ENCODE results near the gene TUSC2. TPM values are rescaled to one million over a fixed set of nuclear protein-coding genes. Genes with fewer than 3 reads are reported as not detected.

The TUSC2 gene
- total and polyA plus RNA-seq, 2 of the 13 experiments (the other 11 are each of a cell fraction or from before 2014, with no cell fraction given): 36.7 to 39.1 TPM

GRCh38 chr3:50290161-50290641 lies 37.8 kb downstream of the TUSC2 start:
- Histone ChIP-seq H3K4me2 (ENCODE audit: low read depth, low read length) (no peak overlapping the region), H3K27ac (ENCODE audit: extremely low read length, insufficient read depth, low read length) (no peak overlapping the region), H3K4me3 (replicated peaks in 1 of 3; ENCODE audit: insufficient read depth in 1 of 3, low read depth in 2 of 3, low read length in 3 of 3) (no peak overlapping the region), H3K36me3 (replicated peaks in 1 of 2; ENCODE audit: control insufficient read depth in 1 of 2, insufficient read depth in 2 of 2, low read length in 2 of 2) (peaks cover 22 to 40% of the 10 kb centered on the region in 2 experiments), H3K4me1 (ENCODE audit: insufficient read depth, low read length) (peaks cover 28% of the 10 kb centered on the region), H3K9me3 (ENCODE audit: low read length) (no peaks in the 10 kb centered on the region), H3K79me2 (ENCODE audit: insufficient read depth, low read length) (peaks cover 15% of the 10 kb centered on the region), H2AFZ (ENCODE audit: low read length) (no peak overlapping the region), H4K20me1 (ENCODE audit: insufficient read depth, low read length) (no peaks in the 10 kb centered on the region), H3K27me3 (ENCODE audit: control insufficient read depth in 1 of 2, insufficient read depth in 2 of 2, low read length in 2 of 2) (no peaks in the 10 kb centered on the region), H3K9ac (ENCODE audit: insufficient read depth, low read depth, low read length) (no peak overlapping the region)
- WGBS (ENCODE audit: low lambda C conversion rate): 98% methylated on average over 6 of the region's 16 CpGs
- TF ChIP-seq, protein P1, sequence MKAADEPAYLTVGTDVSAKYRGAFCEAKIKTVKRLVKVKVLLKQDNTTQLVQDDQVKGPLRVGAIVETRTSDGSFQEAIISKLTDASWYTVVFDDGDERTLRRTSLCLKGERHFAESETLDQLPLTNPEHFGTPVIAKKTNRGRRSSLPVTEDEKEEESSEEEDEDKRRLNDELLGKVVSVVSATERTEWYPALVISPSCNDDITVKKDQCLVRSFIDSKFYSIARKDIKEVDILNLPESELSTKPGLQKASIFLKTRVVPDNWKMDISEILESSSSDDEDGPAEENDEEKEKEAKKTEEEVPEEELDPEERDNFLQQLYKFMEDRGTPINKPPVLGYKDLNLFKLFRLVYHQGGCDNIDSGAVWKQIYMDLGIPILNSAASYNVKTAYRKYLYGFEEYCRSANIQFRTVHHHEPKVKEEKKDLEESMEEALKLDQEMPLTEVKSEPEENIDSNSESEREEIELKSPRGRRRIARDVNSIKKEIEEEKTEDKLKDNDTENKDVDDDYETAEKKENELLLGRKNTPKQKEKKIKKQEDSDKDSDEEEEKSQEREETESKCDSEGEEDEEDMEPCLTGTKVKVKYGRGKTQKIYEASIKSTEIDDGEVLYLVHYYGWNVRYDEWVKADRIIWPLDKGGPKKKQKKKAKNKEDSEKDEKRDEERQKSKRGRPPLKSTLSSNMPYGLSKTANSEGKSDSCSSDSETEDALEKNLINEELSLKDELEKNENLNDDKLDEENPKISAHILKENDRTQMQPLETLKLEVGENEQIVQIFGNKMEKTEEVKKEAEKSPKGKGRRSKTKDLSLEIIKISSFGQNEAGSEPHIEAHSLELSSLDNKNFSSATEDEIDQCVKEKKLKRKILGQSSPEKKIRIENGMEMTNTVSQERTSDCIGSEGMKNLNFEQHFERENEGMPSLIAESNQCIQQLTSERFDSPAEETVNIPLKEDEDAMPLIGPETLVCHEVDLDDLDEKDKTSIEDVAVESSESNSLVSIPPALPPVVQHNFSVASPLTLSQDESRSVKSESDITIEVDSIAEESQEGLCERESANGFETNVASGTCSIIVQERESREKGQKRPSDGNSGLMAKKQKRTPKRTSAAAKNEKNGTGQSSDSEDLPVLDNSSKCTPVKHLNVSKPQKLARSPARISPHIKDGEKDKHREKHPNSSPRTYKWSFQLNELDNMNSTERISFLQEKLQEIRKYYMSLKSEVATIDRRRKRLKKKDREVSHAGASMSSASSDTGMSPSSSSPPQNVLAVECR (CRISPR knock-in tag; IDR thresholded peaks at IDR 0.05; ENCODE audit: borderline replicate concordance): 0 out of 2 replicates have a peak, but pooled peaks have one; percentile 31
- TF ChIP-seq, protein P2, sequence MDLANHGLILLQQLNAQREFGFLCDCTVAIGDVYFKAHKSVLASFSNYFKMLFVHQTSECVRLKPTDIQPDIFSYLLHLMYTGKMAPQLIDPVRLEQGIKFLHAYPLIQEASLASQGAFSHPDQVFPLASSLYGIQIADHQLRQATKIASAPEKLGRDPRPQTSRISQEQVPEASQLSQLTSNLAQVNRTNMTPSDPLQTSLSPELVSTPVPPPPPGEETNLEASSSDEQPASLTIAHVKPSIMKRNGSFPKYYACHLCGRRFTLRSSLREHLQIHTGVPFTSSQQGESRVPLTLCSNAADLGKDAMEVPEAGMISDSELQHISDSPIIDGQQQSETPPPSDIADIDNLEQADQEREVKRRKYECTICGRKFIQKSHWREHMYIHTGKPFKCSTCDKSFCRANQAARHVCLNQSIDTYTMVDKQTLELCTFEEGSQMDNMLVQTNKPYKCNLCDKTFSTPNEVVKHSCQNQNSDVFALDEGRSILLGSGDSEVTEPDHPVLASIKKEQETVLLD (CRISPR knock-in tag; IDR thresholded peaks at IDR 0.05; ENCODE audit: low read depth): no peak
- no peak for TF ChIP-seq NFYC (CRISPR knock-in tag; IDR thresholded peaks at IDR 0.05)
- TF ChIP-seq ZNF749 (CRISPR knock-in tag; IDR thresholded peaks at IDR 0.05; ENCODE audit: borderline replicate concordance): no peak
- no peak for DNase-seq (ENCODE audit: low spot score)
- ATAC-seq: no peak
- intact Hi-C loops (cut with micrococcal nuclease; ENCODE audit: unreplicated experiment): no loop called here
- ChIA-PET POLR2A (no interaction called here), CTCF (ENCODE audit: low intra/inter-chr PET ratio, low total read pairs) (no interaction called here)
- no TSS peak for BruUV-seq (replicated peaks)
- in situ Hi-C loops (cut with HindIII; ENCODE audit: extremely low pct_ligation_motif_present, low pct_unique_long_range_greater_than_20kb): no loop called here
- no peak for FAIRE-seq

All from HepG2 (cell line).